H7 (cell line): ENCODE measurements around the gene SIPA1L3. TPM values are rescaled to one million over a fixed set of nuclear protein-coding genes. Genes with fewer than 3 reads are reported as not detected.

Experiments used
- DNase-seq: peaks from one replicate; pipeline ENCODE4 v3.0.0; 2012
- H3K27me3 ChIP-seq: 2 replicates; pipeline ENCODE4 v1.6.0; 2011; ENCODE audit warnings: mild to moderate bottlenecking, low read length; ENCODE audit not compliant: control insufficient read depth, insufficient read depth
- H3K36me3 ChIP-seq: replicated peaks from 2 replicates; pipeline ENCODE4 v1.5.1; 2011; ENCODE audit warnings: low read length; ENCODE audit not compliant: control insufficient read depth, insufficient read depth
- H3K4me3 ChIP-seq: 2 replicates; pipeline ENCODE4 v1.5.1; 2011; ENCODE audit warnings: low read depth, mild to moderate bottlenecking, control low read depth, low read length, moderate library complexity; ENCODE audit not compliant: insufficient read depth
- total RNA-seq: library from RNA; depleted of rRNA; stranded (reverse); fragments of >200 nt; shearing (Covaris generic); gene quantifications from 2 replicates; pipeline ENCODE4 v1.2.3, GENCODE V29; 2014

SIPA1L3 gene
- total RNA-seq, 1 experiment from 2014 or later = 13.4 TPM

GRCh38 chr19:38032951-38033350, 125.9 kb downstream of the SIPA1L3 start:
- Histone ChIP-seq H3K27me3 (no peaks in the 10 kb centered on the region), H3K36me3 (no peaks in the 10 kb centered on the region; the same call in 1 of the 2 replicates), H3K4me3 (no peak overlapping the region)
- DNase-seq = no peak

DNA sequence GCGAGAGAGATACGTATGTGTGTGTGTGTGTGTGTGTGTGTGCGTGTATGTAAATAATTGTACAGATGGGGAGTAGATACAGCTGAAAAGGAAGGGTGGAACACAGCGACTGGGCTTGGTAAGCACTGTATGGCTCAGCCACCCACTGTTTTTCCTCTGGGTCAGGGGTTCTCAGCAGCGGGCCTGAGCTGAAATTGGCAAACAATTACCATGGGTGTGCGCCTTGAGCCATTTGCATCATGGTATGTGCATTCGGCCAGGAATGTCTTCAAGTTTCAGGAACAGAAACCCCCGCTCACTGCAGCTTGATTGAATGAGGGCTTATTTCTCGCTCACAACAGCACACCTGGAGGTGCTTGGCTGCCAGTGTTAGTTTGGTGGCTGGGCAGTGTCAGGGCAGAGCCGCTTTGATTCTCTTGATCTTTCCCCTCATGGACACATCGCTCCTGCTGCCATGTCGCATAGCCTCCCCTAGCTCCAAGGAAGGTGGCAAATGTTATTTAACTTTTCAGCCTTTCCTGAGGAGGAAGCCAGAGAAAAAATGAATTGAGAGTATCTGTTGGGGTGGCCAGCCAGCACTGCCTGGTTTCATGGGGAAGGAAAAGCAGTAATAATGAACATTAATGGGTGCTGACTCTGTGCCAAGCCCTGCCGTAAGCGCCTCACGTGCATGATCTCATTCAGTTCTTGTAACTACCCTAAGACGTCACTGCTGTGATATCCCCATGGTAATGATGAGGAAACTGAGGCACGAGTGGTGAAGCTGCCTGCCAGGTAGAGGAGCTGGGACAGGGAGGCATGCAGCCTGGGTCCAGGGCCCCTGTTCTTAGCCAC, 126.9 kb downstream of the SIPA1L3 start:
- peak; percentile 82 for DNase-seq

GRCh38 chr19:38034492-38034860, 127.5 kb downstream of the SIPA1L3 start:
- DNase-seq = no peak
- H3K27me3 ChIP-seq = no peaks in the 10 kb centered on the region
- H3K36me3 ChIP-seq = no peaks in the 10 kb centered on the region
- H3K4me3 ChIP-seq = no peak overlapping the region

More for the DNA sequence above, 126.9 kb downstream of the SIPA1L3 start:
- Histone ChIP-seq H3K27me3 (no peaks in the 10 kb centered on the region), H3K4me3 (no peak overlapping the region), H3K36me3 (no peaks in the 10 kb centered on the region)

- DNase-seq = no peak
- Histone ChIP-seq H3K36me3 (no peaks in the 10 kb centered on the region), H3K27me3 (no peaks in the 10 kb centered on the region)
Observed at GRCh38 chr19:38035515-38036495, 128.8 kb downstream of the SIPA1L3 start.

DNA sequence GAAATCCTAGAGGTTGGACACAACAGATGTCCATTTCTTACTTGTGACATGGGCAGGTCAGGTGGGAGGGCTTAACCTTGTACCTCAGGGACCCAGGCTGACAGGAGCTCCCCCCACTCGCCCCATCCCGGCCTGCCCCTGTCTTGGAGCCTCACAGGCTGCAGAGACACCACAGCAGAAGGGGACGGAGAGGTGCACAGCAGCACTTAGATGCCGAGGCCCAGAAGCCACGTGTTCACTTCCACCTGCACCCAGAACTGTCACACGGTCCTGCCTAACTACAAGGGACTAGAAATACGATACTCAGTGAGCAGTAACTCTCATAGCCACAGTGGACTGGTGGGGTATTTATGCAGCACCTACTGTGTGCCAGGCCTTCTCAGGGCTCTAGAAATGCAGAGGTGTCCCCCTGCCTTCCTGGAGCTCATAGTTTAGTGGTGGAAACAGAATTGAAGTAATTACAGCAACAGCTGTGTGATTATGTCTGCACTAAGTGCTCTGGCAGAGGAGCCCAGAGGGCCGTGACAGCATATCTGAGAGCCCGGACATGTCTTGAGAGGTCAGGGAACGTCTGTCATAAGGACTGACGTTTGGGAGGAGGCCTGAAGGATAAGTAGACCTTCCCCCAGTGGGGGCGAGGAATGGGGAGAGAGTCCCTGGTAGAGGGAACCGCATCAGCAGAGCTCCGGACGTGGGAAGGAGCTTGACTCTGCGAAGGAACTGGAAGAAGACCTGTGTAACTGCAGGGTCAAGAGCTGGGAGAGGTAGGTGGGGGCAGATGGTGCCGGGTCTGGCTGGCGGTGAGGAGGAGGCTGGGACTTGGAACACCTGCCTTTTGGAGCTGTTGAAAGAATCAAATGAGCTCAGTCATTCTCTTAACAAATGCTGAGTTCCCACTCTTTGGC, 130.0 kb downstream of the SIPA1L3 start:
- no peaks in the 10 kb centered on the region for H3K27me3 ChIP-seq
- no peaks in the 10 kb centered on the region for H3K36me3 ChIP-seq
- DNase-seq = peak; percentile 61
- no peak overlapping the region for H3K4me3 ChIP-seq

More at GRCh38 chr19:38035515-38036495, 128.8 kb downstream of the SIPA1L3 start:
- H3K4me3 ChIP-seq = no peak overlapping the region

GRCh38 chr19:38039966-38040365, 133.0 kb downstream of the SIPA1L3 start:
- Histone ChIP-seq H3K4me3 (no peak overlapping the region), H3K36me3 (no peaks in the 10 kb centered on the region), H3K27me3 (no peaks in the 10 kb centered on the region)
- no peak for DNase-seq

GRCh38 chr19:38042132-38042531, 135.1 kb downstream of the SIPA1L3 start:
- DNase-seq = no peak
- Histone ChIP-seq H3K36me3 (no peaks in the 10 kb centered on the region), H3K4me3 (no peak overlapping the region), H3K27me3 (no peaks in the 10 kb centered on the region)

GRCh38 chr19:38043649-38044144, 136.7 kb downstream of the SIPA1L3 start:
- Histone ChIP-seq H3K36me3 (no peaks in the 10 kb centered on the region), H3K27me3 (no peaks in the 10 kb centered on the region), H3K4me3 (no peak overlapping the region)
- DNase-seq = no peak

- no peaks in the 10 kb centered on the region for H3K27me3 ChIP-seq
- no peaks in the 10 kb centered on the region for H3K36me3 ChIP-seq
- DNase-seq = peak; percentile 65
- H3K4me3 ChIP-seq = no peak overlapping the region
Observed at GRCh38 chr19:38044267-38045111, 137.5 kb downstream of the SIPA1L3 start.

DNA sequence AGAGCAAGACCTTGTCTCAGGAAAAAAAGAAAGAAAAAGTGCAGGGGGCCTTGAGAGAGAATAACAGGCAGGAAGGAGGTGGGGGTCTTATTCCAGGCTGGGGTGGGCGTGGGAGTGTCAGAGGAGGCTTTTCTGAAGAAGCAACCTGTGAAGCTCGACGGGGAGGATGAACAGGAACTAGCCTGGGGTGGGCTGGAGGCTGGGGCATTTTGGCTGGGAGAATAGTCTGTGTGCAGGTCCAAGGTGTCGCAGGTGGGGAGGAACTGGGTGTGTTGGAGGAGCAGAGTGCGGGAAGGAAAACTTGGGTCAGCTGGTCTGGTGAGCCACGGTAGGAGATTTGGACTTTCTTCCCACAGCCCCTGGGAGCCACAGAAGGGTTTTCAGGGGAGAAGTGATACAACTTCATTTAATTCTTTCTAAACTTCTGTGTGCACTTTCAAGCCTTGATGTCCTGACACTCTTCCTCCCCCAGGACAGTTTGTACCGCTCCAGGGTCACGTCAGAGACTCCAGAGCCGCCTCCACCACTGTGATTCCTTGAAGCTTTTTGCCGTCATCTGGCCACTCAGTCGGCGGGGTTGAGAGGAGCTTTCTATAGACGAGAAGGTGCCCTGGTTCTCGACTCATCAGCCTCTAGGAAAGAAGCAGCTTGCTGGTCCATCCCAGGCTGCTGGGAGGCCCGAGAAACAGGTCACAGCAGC, 138.7 kb downstream of the SIPA1L3 start:
- H3K27me3 ChIP-seq = no peaks in the 10 kb centered on the region
- no peak for DNase-seq
- no peak overlapping the region for H3K4me3 ChIP-seq
- no peaks in the 10 kb centered on the region for H3K36me3 ChIP-seq

DNA sequence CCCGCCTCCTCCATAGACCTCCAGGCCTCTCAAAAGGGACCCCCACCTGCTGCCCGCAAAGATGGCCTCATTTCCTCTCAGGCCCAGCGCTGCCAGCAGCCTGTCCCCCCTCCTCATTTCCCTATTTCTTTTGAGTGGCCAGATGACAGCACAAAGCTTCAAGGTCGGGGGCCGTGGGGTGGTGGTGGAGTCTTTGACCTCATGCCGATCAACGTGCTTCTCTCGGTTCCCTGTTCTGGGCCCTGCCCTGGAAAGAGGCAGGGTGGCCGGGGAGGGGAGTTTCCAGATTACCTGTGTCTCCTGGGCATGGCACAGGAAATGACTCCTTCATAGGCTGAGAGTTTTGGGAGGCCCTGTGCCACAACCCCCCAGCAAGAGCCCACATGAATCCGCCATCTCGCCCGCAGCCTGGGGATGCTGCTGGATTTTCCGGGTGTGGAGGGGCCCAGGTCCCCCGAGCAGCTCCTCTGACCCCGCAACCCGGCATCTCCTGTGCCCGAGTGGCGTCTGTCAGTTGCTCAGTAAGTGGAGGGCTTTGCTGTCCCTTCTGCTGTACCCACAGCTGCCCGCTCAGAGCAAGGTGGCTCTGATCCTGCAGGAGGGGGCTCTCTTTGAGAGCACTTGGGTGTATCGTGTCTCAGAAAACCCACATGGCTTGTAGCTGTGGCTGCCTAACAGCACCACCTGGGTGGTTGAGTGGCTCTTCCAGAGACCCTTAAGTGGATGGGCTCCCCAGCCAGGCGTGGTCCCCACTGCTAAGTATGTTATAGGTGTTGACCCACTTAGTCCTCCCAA, 139.4 kb downstream of the SIPA1L3 start:
- no peaks in the 10 kb centered on the region for H3K36me3 ChIP-seq
- no peak overlapping the region for H3K4me3 ChIP-seq
- no peaks in the 10 kb centered on the region for H3K27me3 ChIP-seq
- DNase-seq = no peak

DNA sequence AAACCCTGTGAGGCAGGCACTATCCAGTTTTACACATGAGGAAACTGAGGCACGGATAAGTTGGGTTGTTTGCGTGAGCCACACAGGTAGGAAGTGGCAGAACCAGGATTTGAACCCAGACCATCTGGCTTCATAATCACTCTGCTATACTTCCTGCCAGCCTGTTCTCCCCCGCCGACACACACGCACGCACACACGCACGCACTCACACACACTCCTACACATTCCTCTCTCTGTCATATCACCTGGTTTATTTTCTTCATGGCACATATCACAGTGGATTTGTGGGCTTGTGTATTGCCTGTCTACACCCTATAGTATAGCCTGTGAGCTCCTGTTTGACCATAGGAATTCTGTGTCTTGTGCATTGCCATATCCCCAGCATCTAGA, 140.0 kb downstream of the SIPA1L3 start:
- Histone ChIP-seq H3K4me3 (no peak overlapping the region), H3K36me3 (no peaks in the 10 kb centered on the region), H3K27me3 (no peaks in the 10 kb centered on the region)
- no peak for DNase-seq
